ENCODE data around the gene CEP250.

CEP250 gene

GRCh38 chr20:35489717-35490116 lies 34.3 kb downstream of the CEP250 start:
- H3K4me1 ChIP-seq: peaks cover 27% of the 10 kb centered on the region
- H4K20me1 ChIP-seq: no peaks in the 10 kb centered on the region; the same call in 1 of the 2 replicates
- H3K27ac ChIP-seq: peak overlapping the region; percentile 86; the same call in 1 of the 2 replicates
- TF ChIP-seq Cebpa-rat (IDR thresholded peaks at IDR 0.05): no peak
- no peaks in the 10 kb centered on the region for H3K27me3 ChIP-seq
- H3K9ac ChIP-seq: no peak overlapping the region
- no peak overlapping the region; the same call in 1 of the 2 replicates for H3K4me3 ChIP-seq
- peaks cover 3% of the 10 kb centered on the region for H3K9me3 ChIP-seq
- peaks cover 88% of the 10 kb centered on the region for H3K36me3 ChIP-seq
- peak overlapping the region; percentile 91 for H3K4me2 ChIP-seq

GRCh38 chr20:35490736-35491181 lies 35.4 kb downstream of the CEP250 start:
- Histone ChIP-seq H3K27ac (peak overlapping the region; percentile 86), H3K27me3 (no peaks in the 10 kb centered on the region), H3K4me2 (peak overlapping the region; percentile 91), H3K4me3 (peak overlapping the region; percentile 65), H3K9me3 (no peaks in the 10 kb centered on the region), H3K9ac (peak overlapping the region; percentile 71), H4K20me1 (no peaks in the 10 kb centered on the region; the same call in 1 of the 2 replicates), H3K36me3 (peaks cover 88% of the 10 kb centered on the region), H3K4me1 (peaks cover 27% of the 10 kb centered on the region)
- no peak for TF ChIP-seq Cebpa-rat (IDR thresholded peaks at IDR 0.05)

- Histone ChIP-seq H3K4me2 (peak overlapping the region; percentile 91), H3K36me3 (peaks cover 88% of the 10 kb centered on the region), H3K9ac (no peak overlapping the region), H3K27ac (peak overlapping the region; percentile 86; the same call in 1 of the 2 replicates), H4K20me1 (no peaks in the 10 kb centered on the region; the same call in 1 of the 2 replicates), H3K9me3 (no peaks in the 10 kb centered on the region), H3K4me1 (peaks cover 27% of the 10 kb centered on the region), H3K4me3 (no peak overlapping the region), H3K27me3 (no peaks in the 10 kb centered on the region)
- no peak for TF ChIP-seq Cebpa-rat (IDR thresholded peaks at IDR 0.05)
Observed at GRCh38 chr20:35491823-35492222, 36.4 kb downstream of the CEP250 start.

GRCh38 chr20:35492352-35492751 lies 37.0 kb downstream of the CEP250 start:
- TF ChIP-seq Cebpa-rat (IDR thresholded peaks at IDR 0.05): no peak
- H3K9me3 ChIP-seq: no peaks in the 10 kb centered on the region
- no peak overlapping the region for H3K4me2 ChIP-seq
- H3K4me3 ChIP-seq: no peak overlapping the region
- peaks cover 88% of the 10 kb centered on the region for H3K36me3 ChIP-seq
- no peak overlapping the region for H3K27ac ChIP-seq
- no peaks in the 10 kb centered on the region for H3K27me3 ChIP-seq
- H4K20me1 ChIP-seq: no peaks in the 10 kb centered on the region; the same call in 1 of the 2 replicates
- no peak overlapping the region for H3K9ac ChIP-seq
- H3K4me1 ChIP-seq: peaks cover 27% of the 10 kb centered on the region

- H3K4me1 ChIP-seq: peaks cover 6% of the 10 kb centered on the region
- H3K9ac ChIP-seq: no peak overlapping the region
- no peak for TF ChIP-seq Cebpa-rat (IDR thresholded peaks at IDR 0.05)
- H3K4me3 ChIP-seq: no peak overlapping the region
- H3K27ac ChIP-seq: no peak overlapping the region
- H3K27me3 ChIP-seq: no peaks in the 10 kb centered on the region
- no peaks in the 10 kb centered on the region for H3K9me3 ChIP-seq
- H4K20me1 ChIP-seq: 0 out of 2 replicates have a peak, but pooled peaks cover under 1% of the 10 kb centered on the region
- no peak overlapping the region for H3K4me2 ChIP-seq
- peaks cover 98% of the 10 kb centered on the region for H3K36me3 ChIP-seq
Observed at GRCh38 chr20:35496481-35496880, 41.1 kb downstream of the CEP250 start.

GRCh38 chr20:35497320-35497719 lies 41.9 kb downstream of the CEP250 start:
- Histone ChIP-seq H4K20me1 (0 out of 2 replicates have a peak, but pooled peaks cover 7% of the 10 kb centered on the region), H3K4me1 (peaks cover 11% of the 10 kb centered on the region), H3K27me3 (no peaks in the 10 kb centered on the region), H3K4me2 (no peak overlapping the region), H3K36me3 (peaks cover 100% of the 10 kb centered on the region), H3K9me3 (no peaks in the 10 kb centered on the region), H3K27ac (no peak overlapping the region), H3K9ac (no peak overlapping the region), H3K4me3 (no peak overlapping the region)
- no peak for TF ChIP-seq Cebpa-rat (IDR thresholded peaks at IDR 0.05)

GRCh38 chr20:35497780-35498189 lies 42.4 kb downstream of the CEP250 start:
- Histone ChIP-seq H3K36me3 (peaks cover 100% of the 10 kb centered on the region), H3K4me2 (no peak overlapping the region), H3K4me1 (peaks cover 13% of the 10 kb centered on the region), H3K9ac (no peak overlapping the region), H3K4me3 (no peak overlapping the region), H3K27me3 (no peaks in the 10 kb centered on the region), H3K9me3 (no peaks in the 10 kb centered on the region), H4K20me1 (0 out of 2 replicates have a peak, but pooled peaks cover 7% of the 10 kb centered on the region), H3K27ac (no peak overlapping the region)
- TF ChIP-seq Cebpa-rat (IDR thresholded peaks at IDR 0.05): no peak

GRCh38 chr20:35499271-35499670 lies 43.9 kb downstream of the CEP250 start:
- Histone ChIP-seq H3K27me3 (no peaks in the 10 kb centered on the region), H3K9ac (no peak overlapping the region), H3K4me2 (no peak overlapping the region), H3K36me3 (peaks cover 100% of the 10 kb centered on the region), H4K20me1 (0 out of 2 replicates have a peak, but pooled peaks cover 13% of the 10 kb centered on the region), H3K9me3 (no peaks in the 10 kb centered on the region), H3K4me3 (no peak overlapping the region), H3K4me1 (peaks cover 13% of the 10 kb centered on the region), H3K27ac (no peak overlapping the region)
- TF ChIP-seq Cebpa-rat (IDR thresholded peaks at IDR 0.05): no peak

- no peak overlapping the region for H3K9ac ChIP-seq
- H3K4me2 ChIP-seq: no peak overlapping the region
- H3K4me3 ChIP-seq: no peak overlapping the region
- H3K27ac ChIP-seq: no peak overlapping the region
- peaks cover 13% of the 10 kb centered on the region for H3K4me1 ChIP-seq
- H3K9me3 ChIP-seq: no peaks in the 10 kb centered on the region
- H3K27me3 ChIP-seq: no peaks in the 10 kb centered on the region
- H3K36me3 ChIP-seq: peaks cover 100% of the 10 kb centered on the region
- peaks cover 27% of the 10 kb centered on the region; the same call in 1 of the 2 replicates for H4K20me1 ChIP-seq
- no peak for TF ChIP-seq Cebpa-rat (IDR thresholded peaks at IDR 0.05)
Observed at GRCh38 chr20:35502352-35502751, 47.0 kb downstream of the CEP250 start.

- no peak overlapping the region for H3K27ac ChIP-seq
- H4K20me1 ChIP-seq: peaks cover 36% of the 10 kb centered on the region
- TF ChIP-seq Cebpa-rat (IDR thresholded peaks at IDR 0.05): no peak
- H3K9ac ChIP-seq: no peak overlapping the region
- no peak overlapping the region for H3K4me2 ChIP-seq
- H3K4me1 ChIP-seq: peaks cover 18% of the 10 kb centered on the region
- H3K36me3 ChIP-seq: peaks cover 100% of the 10 kb centered on the region
- H3K9me3 ChIP-seq: no peaks in the 10 kb centered on the region
- no peaks in the 10 kb centered on the region for H3K27me3 ChIP-seq
- no peak overlapping the region for H3K4me3 ChIP-seq
Observed at GRCh38 chr20:35503281-35503680, 47.9 kb downstream of the CEP250 start.
